ENCODE results near the gene ANTXR1. TPM values are rescaled to one million over a fixed set of nuclear protein-coding genes. Genes with fewer than 3 reads are reported as not detected.
A peak's percentile ranks its signal among the peaks of the same experiment; 100 is the strongest.

ANTXR1 gene
- total and polyA plus RNA-seq, 2 of the 8 experiments (the other 6 are each of a cell fraction or from before 2014, with no cell fraction given), result 15.8 to 44.3 TPM

GRCh38 chr2:69177063-69177771 lies 164.2 kb downstream of the ANTXR1 start (continued):
- TF ChIP-seq CEBPB (IDR thresholded peaks at IDR 0.05; ENCODE audit: low read depth, low read length) (no peak), RFX5 (IDR thresholded peaks at IDR 0.05; ENCODE audit: borderline replicate concordance, low read depth, low read length) (no peak), SUZ12 (IDR thresholded peaks at IDR 0.05; ENCODE audit: low read length) (no peak), YY1 (IDR thresholded peaks at IDR 0.05; ENCODE audit: low read depth, low read length) (peak; percentile 68), POLR2AphosphoS5 (IDR thresholded peaks at IDR 0.05; ENCODE audit: low read depth, low read length) (0 out of 2 replicates have a peak, but pooled peaks have one; percentile 32), TEAD4 (IDR thresholded peaks at IDR 0.05; ENCODE audit: low read depth, low read length) (peak; percentile 48; the same call in 1 of the 2 replicates), TAF1 (IDR thresholded peaks at IDR 0.05; ENCODE audit: low read depth, low read length) (0 out of 2 replicates have a peak, but pooled peaks have one; percentile 18), SIN3A (conservative IDR thresholded peaks at IDR 0.05 in 1 of 2, IDR thresholded peaks at IDR 0.05 in 1 of 2; ENCODE audit: low read depth in 1 of 2, low read length in 2 of 2) (peak in 1 of 2 experiments; percentile 35; a peak in 1 of 4 replicates), CHD2 (IDR thresholded peaks at IDR 0.05; ENCODE audit: low read length) (no peak), SIRT6 (IDR thresholded peaks at IDR 0.05; ENCODE audit: low read length) (no peak), CTCF (IDR thresholded peaks at IDR 0.05; ENCODE audit: control extremely low read depth in 1 of 3, insufficient read depth in 1 of 3, low read depth in 1 of 3, low read length in 3 of 3) (no peak), E2F6 (IDR thresholded peaks at IDR 0.05) (no peak)

Measured in H1 (cell line).